HG03575 (cell line): Measurements from ENCODE around the gene RCCD1.

Experiments used
- ATAC-seq: cut with Tn5 transposase; IDR thresholded peaks from one replicate; pipeline ENCODE4 v1.9.1; 2021; ENCODE audit not compliant: unreplicated experiment, insufficient number of reproducible peaks, low FRiP score; ENCODE audit errors: extremely low read depth

RCCD1 gene

DNA sequence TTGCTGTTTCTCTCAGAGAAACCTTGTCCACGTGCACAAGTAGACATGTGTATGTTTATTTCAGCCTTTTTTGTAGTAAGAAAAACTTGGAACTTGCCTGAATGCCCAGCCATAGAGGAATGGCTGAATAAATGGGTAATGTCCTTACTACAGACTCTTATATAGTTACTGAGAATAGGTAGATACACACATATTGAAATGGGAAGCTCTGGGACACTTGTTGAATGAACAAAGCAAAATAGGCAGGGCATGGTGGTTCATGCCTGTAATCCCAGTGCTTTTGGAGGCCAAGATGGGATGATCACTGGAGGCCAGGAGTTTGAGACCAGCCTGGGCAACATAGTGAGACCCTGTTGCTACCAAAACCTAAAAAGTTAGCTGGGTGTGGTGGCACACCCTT, 17.9 kb upstream of the RCCD1 start:
- ATAC-seq = no peak

DNA sequence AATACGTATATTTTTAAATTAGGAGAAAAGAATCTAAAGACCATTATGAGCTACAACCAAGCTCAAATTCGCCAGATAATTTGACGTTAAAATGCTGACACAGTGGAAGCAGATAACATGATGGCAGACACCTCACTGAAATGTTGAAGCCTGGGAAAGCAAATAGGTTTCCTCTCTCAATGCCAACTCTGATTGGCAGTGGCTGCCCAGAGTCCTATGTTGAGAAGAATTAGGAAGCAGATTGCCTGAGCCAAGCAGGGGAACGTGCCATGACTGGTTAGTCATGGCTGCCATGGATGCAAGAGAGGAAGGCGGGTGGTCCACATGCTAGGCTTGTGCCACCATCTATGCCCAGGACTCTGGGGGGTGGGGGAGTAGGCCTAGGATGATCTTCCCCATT, 16.4 kb upstream of the RCCD1 start:
- no peak for ATAC-seq

GRCh38 chr15:90939756-90940155, 14.9 kb upstream of the RCCD1 start:
- ATAC-seq = no peak

DNA sequence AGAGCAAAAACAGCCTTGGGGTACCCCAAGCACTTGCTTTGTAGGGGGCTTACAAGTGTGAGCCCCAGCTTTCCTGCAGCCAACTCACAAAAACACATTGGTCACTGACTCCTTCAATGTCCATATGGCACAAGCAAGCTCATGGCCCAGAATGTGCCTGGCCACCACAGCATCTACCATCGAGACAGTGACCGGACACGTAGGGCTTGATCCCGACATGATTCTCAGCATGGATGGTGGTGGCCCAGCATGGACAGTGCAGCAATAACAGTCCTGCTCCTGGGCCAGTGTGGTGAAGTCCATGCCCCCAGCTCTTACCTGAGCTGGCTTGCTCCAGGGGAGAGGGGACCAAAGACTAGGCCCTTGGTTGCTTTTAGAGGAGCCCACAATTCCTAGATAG, 13.6 kb upstream of the RCCD1 start:
- ATAC-seq = no peak

- no peak for ATAC-seq
Measured at GRCh38 chr15:90942354-90943120, 12.1 kb upstream of the RCCD1 start.

- ATAC-seq = no peak
Measured at GRCh38 chr15:90945091-90945490, 9.6 kb upstream of the RCCD1 start.

GRCh38 chr15:90946538-90946937, 8.1 kb upstream of the RCCD1 start:
- no peak for ATAC-seq

GRCh38 chr15:90946941-90947576, 7.6 kb upstream of the RCCD1 start:
- ATAC-seq = no peak

DNA sequence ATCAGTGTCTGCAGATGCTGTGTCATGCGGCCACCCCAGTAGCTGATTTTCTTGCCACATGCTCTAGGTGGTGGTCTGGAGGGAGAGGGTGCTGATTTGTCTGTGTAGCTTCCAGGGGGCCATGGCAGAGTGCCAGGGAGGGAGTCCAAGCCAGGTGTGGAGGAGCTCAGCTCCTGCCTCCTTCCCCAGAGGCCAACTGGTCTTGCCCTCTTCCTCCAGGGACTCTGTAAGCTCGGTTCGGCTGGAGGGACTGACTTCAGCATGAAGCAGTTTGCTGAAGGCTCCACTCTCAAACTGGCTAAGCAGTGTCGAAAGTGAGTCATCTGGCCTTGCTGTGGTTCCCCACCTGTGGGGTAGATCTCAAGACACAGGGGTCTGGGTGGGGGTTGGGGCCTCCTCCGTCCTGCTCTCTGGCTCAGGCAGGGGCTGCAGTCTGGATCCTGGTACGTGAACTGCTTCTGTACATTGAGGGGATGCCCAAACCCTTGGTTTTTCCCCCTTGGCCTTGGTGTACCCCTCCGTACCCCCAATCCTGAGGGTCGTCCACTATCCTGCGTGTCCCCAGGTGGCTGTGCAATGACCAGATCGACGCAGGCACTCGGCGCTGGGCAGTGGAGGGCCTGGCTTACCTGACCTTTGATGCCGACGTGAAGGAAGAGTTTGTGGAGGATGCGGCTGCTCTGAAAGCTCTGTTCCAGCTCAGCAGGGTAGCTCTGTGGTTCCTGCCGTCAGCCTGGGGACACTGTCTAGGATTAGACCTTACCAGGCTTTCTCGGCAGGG, 6.9 kb upstream of the RCCD1 start:
- no peak for ATAC-seq

DNA sequence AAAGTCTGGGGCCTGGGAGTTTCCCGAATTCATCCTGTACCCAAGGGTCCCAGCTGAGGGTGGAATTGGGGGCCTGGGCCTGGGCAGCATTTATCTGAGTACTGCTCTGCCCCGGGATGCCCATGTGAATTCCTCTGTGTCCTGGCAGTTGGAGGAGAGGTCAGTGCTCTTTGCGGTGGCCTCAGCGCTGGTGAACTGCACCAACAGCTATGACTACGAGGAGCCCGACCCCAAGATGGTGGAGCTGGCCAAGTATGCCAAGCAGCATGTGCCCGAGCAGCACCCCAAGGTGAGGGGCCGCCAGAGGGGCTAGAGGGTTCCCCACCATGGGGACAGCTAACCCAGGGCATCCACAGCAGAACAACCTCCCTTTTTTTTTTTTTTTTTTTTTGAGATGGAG, 6.2 kb upstream of the RCCD1 start:
- no peak for ATAC-seq

- no peak for ATAC-seq
Measured at GRCh38 chr15:90949979-90950675, 4.6 kb upstream of the RCCD1 start.

DNA sequence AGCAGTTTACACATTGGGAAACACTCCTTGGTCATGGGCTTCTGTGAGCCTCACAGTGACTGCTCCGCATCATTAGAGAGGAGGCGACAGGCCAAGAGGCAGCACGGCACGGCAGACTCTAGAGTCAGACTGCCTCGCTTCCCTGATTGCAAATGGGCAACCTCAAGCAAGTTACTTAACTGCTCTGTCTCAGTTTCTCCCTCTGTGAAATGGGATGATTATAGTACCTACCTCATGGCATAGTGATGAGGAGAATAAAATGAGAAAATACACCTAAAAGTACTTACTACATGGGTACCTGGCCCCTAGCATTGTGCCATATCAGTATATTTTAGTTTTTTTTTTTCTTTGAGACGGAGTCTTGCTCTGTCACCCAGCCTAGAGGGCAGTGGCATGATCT, 4.0 kb upstream of the RCCD1 start:
- ATAC-seq = no peak

GRCh38 chr15:90952901-90953677, 1.6 kb upstream of the RCCD1 start:
- no peak for ATAC-seq

DNA sequence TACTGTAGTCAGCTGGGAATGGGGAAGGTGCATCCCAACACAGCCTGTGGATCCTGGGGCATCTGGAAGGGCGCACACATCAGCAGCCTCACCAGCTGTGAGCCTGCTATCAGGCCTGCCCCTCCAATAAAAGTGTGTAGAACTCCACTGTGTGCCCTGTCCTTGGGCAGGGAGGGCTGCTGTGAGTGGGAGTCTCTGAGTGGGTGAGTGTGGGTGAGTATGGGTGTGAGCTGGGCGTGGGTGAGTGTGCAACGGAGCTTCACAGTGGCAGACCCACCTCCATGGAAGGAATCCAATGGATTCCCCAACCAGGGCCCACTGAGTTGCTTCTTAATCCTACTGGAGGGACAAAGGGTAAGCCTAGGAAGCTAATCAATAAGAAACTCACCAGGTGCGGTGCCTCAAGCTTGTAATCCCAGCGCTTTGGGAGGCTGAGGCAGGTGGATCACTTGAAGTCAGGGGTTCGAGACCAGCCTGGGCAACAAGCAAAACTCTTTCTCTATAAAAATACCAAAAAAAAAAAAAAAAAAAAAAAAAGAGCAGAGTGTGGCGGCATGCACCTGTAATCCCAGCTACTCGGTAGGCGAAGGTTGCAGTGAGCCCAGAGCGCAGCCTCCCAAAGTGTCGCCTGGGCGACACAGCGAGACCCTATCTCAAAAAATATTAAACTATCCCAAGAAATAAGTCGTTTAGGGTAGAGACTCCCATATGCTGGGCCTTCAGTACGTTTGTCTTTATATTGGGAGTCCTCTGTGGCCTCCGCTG, 555 bp upstream of the RCCD1 start:
- no peak for ATAC-seq

- no peak for ATAC-seq
Measured at GRCh38 chr15:90955624-90956273, 1.1 kb downstream of the RCCD1 start.

DNA sequence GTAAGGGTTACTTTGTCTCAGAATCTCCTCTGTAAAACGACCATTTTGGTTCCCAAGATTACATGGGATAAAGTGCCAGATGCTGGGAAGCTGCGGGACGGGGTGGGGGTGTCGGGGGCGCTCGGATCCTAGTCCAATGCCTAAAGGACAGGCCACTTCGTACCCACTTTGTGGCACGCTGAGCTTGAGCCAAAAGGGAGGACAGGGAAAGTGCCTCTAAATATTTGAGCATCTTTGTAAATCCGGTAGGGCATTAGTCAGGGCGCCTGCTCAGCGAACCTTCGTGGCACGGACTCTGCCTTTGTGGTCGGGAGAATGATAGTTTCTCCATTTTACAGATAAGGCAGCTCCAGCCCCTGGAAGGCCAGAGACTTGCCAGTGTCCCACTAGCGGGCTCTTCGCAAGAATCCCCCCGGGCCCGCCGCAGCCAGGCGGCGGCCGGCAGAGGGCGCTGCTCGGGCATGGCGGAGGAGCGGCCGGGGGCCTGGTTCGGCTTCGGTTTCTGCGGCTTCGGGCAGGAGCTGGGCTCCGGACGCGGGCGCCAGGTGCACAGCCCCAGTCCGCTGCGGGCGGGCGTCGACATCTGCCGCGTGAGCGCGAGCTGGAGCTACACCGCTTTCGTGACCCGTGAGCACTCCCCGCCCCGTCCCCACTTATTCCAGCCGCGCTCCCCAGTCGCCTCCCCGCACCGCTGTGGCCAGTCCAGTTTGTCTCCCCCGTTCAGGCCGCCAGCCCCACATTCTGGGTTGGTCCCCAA, 1.8 kb downstream of the RCCD1 start:
- no peak for ATAC-seq
